ENCODE results near the gene GSG1.

The GSG1 gene

DNA sequence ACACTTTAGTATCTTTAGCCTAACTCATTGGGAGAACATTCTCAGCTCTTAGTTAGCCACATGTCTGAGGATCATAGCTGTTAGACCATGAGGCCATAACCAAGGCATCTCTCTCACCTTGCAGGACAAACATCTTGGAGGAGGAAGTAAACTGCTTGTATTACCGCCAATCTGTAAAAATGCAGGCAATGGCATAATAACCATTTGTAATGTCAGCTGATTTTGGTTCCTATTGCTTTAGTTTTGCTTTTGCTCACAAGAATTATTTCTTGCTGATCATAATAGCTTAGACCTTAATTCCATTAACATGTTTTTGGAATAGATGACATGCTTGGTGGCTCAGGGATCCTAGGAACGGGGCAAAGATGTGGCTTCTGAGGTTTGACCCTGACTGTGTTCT lies 16.4 kb upstream of the GSG1 start:
- no peak for DNase-seq (ENCODE audit: low spot score)

DNA sequence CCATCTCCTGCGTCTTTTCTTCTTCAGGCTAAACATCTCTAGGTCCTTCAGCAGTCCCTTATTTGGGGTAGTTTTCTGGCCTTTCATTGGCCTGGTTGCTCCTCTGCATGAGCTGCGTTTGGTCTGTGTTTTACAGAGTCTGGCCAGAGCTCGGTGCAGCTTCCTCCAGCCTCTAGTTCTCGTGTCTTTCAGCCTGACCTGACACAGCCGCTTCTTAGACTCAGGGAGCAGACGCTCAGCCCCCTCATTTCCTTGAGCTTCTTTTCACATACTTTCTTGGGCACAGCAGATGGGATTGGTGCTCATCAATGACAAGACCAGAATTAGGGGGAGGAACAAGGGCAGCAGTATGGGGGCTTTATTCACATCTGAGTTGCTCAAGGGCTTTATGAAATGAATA lies 13.6 kb upstream of the GSG1 start:
- no peak for DNase-seq (ENCODE audit: low spot score)

DNA sequence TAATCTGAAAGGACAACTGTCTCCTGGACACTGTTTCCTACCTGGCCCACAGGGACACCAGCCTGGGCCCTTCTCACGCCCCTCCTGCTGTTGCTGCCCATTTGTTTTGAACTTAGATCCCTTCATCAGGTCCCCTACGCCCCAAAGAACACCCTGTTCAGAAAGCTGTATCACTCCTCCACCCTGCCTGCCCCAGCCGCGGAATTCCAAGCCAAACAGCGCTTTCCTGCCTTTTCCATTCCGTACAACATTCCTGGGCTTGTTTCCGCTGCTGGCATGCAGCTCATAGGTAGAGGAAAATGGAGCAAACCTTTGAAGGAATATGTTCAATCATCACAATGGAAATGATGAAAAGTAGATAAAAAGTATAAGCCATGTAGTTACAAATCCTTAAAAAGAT lies 12.8 kb upstream of the GSG1 start:
- DNase-seq (ENCODE audit: low spot score), result no peak

DNA sequence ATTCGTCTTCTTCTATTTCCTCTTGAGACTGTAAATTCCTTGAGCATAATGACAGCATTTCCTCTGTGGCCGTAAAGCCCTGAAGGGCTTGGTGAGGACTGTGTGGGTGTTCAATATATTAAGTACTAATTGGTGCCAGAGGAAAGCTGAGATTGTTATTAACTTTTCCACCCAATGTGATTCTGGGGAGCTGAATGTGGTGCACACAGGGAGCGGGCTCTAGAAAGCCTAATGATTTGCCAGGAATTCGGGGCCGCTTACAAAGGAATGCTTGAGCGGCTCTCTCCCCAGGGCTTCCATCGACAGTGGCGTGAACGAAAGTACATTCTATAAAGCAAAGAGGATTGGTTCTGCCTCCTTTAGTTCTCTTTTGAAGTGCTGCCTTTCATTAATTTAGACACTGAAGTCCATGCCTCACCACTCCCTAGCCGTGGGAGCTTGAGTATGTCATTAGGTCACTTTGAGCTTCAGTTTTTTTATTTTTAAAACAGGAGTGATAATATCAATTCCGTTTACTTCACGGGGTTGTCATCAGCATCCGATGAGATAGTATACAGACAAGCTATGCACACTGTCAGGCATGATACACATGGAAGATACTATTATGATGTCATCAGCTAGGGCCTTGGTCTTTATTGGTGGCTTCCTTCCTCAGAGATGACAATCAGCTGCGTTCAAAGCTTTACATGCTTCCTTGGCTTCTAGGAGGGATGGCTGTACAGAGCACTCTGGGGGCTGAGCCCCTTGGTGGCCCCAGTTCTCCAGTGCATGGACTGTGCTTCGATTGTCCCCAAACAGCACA lies 11.0 kb upstream of the GSG1 start:
- DNase-seq (ENCODE audit: low spot score), result no peak

DNA sequence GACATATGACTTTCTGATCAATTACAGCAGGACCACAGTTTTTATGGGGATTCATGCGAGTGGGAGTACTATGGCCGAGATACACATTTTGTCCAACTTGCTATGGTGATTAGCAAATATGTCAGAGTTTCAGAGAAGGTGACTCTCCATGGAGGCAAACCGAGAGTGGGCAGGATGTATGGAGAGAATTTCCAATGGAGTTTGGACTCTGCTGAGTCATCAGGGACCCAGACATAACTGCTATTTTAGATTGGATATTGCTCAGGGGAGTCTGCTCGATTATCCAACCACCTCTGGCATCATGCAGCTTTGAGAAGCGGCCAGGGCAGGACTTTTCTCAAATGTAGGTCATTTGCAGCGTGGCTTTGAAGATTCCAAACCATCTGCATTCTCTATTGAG lies 9.5 kb upstream of the GSG1 start:
- DNase-seq (ENCODE audit: low spot score), result no peak

DNA sequence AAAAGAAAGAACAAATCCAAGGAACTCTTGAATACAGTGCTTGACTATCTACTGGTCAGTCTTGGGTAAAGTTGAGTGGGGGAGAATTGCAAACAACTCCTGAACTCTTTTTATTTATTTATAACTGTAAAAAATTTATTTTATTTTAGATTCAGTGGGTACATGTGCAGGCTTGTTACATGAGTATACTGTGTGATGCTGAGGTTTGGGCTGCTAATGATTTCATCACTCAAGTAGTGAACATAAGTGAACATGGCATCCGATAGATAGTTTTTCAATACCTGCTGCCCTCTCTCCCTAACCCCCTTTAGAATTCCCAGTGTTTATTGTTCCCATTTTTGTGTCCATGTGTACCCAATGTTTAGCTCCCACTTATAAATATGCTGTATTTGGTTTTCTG lies 3.2 kb upstream of the GSG1 start:
- DNase-seq (ENCODE audit: low spot score), result no peak

DNA sequence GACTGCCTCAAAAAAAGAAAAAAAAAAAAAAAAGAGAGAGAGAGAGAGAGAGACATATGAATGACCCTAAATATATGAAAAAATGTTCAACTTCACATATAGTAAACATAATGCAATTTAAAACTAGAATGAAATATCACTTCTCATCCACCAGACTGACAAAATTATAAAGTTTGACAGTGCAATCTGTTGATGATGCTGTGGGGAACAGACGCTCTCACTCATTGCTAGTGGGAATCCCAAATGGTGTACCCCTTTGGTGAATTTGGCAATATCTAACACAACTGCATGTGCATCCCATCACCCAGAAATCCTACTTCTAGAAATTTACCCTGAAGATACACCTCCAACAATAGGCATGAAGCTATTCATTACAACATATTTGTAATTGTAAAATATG lies 2.3 kb upstream of the GSG1 start:
- no peak for DNase-seq (ENCODE audit: low spot score)

DNA sequence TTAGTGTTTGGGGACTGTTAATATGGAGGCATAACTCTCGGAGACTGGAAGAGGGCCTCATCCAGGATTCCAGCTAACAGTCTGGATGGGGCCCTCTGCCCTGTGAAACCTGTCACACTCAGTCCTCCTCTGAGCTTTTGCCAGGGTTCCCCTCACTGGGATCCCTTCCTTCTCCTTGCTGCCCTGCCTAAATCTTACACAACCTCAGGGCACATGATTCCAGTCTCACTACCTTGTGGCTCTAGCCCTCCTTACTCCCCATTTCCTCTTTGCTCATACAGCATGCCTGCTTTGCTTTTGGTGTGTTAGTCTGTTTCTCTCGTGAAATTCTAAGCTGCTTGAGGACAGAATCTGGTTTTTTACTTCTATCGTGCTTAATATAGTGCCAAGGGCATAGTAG lies 942 bp upstream of the GSG1 start:
- DNase-seq (ENCODE audit: low spot score), result no peak

DNA sequence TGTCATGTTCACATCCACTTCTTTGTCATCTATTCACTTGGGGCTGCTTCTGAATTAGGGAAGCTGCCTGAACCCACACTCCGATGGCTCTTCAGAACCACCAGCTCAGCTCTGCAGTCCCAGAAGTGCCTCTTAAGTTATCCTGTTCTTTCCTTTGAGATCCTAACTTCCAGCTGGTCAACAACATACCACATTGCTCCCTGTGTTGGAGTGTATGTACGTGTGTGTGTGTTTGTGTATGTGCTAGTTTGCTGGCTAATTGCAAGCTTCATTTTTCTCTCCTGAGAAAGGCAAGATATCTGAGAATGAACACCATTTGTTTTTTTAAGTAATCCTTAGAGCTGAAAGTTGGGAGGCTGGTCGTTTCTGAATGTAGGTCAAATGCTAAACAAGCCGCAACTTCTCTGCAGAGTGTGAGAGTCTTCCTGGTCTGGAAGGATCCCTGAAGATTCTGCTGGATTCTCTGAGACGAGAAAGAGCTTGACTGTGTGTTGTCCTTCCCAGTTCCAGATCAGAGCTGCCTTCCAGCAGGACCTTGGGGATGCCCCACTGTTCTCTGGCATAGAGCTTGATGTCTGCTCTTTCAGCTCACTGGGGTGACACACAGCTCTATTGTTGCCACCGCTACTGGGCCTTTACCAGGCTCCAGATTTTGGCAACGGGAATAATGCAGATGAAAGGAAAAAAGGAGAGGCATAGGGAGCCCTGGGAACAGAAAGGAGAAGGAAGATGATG lies 839 bp downstream of the GSG1 start:
- no peak for DNase-seq (ENCODE audit: low spot score)

DNA sequence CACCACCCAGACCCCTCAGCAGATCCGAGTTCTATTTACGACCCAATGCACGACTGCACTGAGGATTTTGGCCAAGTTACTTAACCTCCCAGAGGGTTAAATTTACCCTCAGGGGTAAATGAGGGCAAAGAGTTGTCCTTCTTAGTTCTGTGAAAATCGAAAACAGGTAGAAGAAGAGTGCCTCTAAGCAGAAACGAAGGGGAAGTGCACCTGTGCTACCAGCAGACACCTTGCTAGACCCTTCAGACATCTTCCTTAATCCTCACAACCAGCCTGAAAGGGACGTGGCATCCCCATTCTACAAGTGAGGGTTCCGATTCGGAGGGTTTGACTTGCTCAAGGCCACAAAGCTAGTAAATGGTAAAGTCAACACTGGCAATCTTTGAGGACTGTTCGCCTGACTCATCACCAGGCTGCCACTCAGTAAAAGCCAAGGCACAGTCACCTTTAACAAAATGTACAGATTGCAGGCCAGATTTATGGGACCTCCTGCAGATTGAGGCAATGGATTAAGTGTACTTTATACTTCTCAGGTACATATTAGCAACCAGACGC lies 1.6 kb downstream of the GSG1 start:
- no peak for DNase-seq (ENCODE audit: low spot score)

DNA sequence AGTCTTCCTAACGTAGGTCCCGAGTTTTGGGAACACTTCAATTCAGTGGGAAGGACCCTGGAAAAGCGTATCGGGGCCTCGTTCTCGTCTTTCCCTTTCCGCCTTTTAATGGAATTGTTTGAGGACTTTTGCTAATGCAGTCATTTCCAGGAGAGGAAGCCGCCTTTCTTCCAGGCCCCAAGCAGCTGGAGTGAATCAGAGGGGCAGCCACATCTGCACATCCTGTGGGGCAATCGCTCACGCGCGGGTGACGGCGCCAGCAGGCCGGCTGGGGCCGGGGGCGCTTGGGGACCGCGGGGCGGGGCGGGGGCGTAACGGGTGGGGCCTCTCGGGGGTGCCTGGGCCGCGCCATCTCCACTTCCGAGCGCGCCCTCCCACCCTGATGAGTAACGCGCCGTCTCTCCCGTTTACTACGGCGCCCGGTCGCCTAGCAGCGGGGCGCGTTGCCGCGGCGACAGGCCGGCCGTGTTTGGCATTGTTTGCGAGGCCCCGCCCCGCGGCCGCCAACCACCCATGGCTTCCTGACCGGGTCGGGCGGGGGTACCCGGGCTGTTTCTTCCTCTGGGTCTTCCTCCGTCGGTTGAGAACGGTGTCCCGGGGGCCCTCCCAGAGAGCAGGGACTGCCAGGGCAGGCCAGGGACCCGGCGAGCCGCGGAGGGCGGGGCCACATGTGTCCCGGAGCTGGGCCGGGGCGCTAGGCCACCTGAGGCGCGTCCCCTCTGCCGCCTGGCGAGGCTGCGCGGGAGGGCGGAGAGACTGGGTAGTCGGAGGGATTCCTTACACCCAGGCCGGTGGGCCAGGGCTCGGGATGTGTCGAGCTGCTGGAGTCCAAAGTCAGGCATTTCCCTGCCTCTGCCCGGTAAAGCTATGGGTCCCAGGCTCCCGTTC lies 2.3 kb downstream of the GSG1 start:
- DNase-seq (ENCODE audit: low spot score), result peak; percentile 48

DNA sequence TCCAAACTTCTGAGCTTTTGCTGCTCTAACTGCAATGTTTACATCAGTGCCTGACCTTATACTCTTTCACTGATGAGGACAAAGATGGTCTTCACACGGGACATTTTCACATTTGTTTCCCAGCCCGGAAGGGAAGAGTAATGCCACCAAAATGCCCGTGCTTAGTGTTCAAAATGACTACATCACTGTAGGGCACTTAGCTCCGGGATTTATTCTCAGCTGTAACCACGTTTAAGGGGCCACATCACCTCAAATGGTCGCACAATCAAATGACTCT lies 2.9 kb downstream of the GSG1 start:
- DNase-seq (ENCODE audit: low spot score), result no peak

DNA sequence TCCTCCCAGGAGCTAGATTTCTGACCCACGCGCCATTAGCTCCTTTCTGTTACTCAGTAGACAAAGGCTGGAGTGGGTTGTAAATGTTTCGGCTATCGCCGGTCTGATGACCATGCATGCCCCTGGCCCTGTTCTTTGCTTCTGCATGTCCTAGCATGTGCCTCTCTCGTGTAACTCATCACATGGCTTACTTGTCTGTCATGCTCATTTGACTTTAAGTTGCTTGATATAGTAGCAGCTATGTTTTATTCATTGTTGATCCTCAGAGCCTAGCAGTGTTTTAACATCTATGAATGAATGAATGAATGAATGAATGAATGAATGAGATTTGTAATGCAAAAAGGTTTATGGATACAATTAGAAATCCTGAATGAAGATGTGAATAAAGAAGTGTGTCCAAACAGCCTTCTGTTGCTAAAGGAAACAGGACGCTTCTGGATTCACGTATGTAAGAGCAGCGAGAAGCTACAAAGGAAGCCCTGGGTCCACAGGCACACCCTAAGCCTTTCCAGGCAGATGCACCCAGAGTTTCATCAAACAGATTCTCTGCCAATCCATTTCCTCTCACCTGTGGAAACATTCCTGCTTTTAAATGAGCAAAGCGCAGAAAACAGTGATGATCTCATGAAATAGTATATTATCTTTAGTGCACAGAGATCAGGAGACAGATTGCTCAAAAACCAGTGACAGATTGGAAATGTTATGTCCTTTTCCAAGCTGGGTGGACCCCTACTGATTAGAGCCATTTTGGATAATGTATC lies 3.4 kb downstream of the GSG1 start:
- DNase-seq (ENCODE audit: low spot score), result no peak

DNA sequence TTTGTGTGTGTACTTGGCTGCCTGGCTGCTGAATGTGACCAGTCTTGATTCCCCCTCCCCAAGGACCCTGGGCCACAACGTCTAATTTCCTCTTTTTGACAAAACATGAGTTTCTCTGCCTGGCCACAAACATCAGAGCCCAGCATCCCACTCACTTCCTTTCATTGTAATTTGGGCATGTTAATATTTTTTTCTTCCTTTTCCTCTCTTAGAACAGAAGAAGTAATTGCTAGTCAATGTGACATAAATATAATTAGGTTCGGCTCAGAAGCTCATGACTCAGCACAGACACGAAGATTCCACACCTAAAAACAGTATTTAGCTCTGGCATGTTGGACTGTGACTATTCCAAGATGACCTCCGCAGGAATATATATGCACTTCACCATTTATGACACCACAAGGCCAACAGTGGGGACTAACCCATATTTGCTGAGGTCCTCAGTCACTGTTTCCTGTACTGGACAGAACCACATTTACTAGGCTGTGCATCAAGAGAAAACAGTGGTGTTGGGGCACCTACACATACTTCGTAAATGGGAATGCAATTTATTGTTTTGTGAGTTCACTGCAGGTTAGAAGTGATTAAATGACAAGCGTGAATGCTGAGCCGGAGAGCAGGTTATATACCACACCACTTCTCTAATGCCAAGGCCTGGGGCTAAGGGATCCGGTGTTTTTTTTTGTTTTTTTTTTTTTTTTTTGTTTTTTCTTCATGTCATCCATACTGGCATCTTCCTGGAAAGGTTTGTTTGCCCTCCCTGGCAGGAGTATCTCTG lies 4.2 kb downstream of the GSG1 start:
- no peak for DNase-seq (ENCODE audit: low spot score)

DNA sequence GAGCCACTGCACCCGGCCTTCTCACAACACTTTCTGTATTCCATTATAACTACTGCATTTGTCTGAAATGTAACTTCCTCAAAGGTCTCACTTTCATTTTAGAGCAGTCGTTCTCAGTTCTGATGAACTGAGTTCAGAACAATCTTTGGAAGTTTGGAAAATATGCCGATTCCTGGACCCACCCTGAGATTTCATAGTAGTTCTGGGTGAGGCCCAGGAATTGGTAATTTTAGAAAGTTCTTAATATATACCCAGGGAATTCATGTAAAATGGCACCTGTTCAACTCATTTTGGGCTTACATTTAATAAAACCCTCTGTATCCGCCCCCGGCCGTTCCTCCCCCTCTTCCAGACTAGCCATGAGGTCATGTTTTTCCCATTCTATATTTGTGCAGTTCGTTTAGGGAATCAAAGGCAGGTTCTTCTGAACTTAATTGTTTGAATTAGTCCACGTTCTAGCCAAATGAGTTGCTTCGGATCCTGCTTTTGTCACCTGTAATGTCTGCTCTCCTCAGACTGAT lies 5.9 kb downstream of the GSG1 start:
- no peak for DNase-seq (ENCODE audit: low spot score)

DNA sequence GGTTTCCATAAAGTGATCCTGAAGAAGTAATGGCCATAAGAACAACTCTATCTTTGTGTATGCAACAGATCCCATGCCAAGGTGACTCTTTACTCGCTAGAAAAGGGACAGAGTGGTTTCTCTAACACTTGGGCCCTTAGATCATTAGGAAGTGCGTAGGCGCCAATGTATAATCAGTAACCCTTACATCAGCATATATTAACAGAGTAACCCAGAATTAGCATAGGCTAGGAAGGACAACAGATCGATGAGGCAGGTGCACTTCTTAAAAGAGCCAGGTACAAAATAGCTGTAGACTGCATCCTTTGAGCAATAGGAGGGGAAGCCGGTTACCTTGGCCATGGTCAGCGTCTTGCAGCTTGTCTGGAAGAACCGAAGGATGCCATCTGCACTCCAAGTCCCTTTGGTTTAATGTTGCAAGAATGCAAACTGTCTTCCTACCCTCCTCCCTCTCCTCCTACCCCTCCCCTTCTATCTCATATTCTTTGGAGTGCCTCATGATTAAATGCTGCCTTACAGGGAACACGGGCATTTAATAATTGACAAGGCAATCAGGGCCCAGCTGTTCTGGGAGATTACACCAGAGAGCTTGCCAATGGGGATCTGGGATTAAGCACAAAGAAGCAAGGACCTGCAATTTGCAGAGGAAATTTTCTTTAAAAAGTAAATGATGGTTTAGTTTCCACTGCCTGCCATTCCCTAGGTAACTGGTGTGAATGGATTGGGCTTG lies 8.0 kb downstream of the GSG1 start:
- DNase-seq (ENCODE audit: low spot score), result no peak

DNA sequence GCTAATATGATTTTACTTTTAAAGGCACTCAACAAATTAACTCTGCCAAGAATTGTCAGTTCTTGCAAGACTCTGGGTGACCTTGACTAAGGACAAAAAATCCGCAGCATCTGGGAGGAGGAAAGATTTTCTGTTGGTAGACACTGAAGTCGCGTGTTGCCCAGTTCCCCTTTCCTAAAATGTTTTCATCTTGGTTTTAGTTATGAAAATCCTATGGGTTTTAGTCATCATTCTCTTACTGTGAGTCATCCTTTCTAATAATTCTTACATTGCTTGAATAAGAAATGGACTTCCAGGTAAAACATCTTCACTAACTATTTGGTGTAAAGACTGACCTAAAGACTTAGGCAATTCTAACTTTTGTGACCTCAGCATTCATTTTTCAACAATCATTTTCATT lies 9.1 kb downstream of the GSG1 start:
- DNase-seq (ENCODE audit: low spot score), result no peak

DNA sequence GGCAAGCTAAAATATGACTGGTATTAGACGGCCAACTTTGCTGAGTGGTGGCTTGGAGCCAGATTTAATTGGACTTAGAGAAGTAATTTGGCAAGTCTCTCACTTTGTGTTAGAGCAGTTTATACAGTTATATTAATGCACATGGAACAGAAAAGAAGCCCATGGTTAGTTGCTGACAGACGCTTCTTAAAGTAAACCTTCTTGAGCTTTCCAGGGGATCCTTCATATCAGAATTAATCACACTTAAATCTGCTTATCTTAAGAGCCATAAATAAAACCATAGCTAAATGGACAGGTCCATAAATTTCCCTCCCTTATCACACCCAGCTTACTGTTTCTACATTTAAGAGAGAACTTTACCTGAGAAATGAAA lies 9.6 kb downstream of the GSG1 start:
- DNase-seq (ENCODE audit: low spot score), result no peak

DNA sequence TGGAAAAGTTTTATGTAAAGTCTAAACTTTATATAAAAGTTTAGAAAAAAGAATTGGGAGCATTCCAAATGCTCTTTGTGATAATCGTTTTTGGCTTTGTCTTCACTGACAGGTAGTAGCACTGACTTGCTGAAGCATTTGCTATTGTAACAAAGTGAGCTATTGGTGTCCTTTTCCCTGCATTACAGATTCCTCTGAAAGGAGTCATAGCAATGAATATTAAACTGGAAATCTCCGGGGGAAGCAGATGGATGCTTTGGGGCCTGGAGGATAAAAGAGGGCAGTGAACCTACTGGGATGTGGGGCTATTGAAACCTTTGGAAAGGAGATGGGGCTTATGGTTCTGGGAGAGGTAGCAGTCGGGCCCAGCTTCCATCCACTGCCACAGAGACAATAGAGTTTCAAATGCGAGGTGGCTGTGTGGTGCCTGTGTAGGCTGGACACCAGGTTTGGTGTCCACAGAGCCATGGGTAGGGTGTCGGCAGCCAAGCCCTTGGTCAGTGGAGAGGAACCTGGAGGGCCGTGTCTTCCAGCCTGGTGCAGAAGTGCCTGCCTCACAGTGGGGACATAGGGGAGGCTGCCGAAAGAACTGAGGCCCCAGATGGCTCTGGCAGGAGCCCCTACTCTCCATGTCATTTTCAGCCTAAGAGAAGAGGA lies 10.1 kb downstream of the GSG1 start:
- no peak for DNase-seq (ENCODE audit: low spot score)

DNA sequence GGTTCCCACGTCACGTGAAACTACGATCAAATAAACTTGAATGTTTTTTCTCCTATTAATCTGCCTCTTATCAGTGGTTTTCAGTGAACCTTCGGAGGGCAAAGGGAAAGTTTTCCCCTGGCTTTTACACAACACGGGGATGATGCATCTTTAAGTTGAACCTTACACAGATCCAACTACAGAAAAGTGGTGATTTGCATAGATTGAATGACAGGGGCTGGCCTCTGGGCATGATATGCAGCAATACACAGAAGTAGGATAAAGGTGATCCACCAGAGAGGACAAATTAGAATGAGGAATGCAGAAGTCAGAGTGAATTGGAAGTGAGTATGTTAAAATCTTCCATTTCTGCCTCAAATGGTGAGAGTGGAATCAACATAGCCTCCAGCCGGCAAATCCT lies 11.6 kb downstream of the GSG1 start:
- DNase-seq (ENCODE audit: low spot score), result no peak

Data from hematopoietic multipotent progenitor cell treated with erythropoietin and hydrocortisone succinate and interleukin-3 and kit ligand, for 15 days (in vitro differentiated cells).